GM18505 (cell line): ENCODE data around the gene FGD3.

ENCODE experiments used
- ATAC-seq: cut with Tn5 transposase; IDR thresholded peaks from one replicate; pipeline ENCODE4 v1.9.1; 2021; ENCODE audit not compliant: unreplicated experiment
- POLR2A ChIP-seq: IDR thresholded peaks from 4 replicates; pipeline ENCODE4 v1.6.1; 2011; ENCODE audit warnings: borderline replicate concordance; ENCODE audit not compliant: insufficient read depth, insufficient read length; ENCODE audit errors: extremely low read depth

FGD3 gene

DNA sequence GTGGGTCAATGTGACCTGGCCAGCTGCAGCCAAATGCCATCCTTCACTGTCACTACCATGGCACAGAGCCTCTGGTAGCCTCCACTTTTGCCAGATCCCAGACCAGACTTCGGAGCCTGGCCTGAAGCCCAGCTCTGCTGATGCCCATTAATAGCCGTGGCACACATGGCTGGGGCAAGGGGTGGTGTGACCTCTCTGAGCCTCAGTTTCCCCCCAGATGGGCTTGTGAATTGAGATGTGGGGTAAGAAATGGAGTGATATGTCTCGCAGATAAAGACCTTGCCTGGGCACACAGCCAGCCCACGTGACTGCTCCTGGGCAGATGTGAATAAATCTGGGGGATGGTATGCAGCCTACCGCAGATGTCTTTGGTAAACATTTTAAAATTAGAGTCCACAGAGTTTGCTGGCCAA lies 125.1 kb downstream of the FGD3 start:
- no peak for TF ChIP-seq POLR2A
- no peak for ATAC-seq

- ATAC-seq = no peak
- TF ChIP-seq POLR2A = no peak
Measured at GRCh38 chr9:93076101-93076791, 128.9 kb downstream of the FGD3 start.

- TF ChIP-seq POLR2A = no peak
- no peak for ATAC-seq
Measured at GRCh38 chr9:93076792-93077128, 129.4 kb downstream of the FGD3 start.

DNA sequence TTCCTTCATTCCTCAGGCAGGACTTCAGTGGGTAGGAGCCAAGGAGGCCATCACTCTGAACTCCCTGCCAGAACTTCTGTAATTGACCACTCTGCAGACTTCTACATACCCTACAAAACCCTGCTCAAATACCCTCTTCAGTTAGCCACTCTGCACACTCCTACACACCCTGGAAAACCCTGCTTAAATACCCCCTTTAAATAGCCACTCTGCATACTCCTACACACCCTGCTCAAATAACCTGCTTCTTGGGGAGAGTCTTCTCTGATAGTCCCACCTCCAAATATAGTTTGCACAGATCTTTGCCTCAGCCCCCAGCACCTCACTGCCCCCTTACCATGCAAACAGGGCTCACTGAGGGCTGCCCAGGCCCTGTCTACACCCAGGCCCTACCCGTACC lies 130.0 kb downstream of the FGD3 start:
- TF ChIP-seq POLR2A = no peak
- ATAC-seq = no peak

GRCh38 chr9:93077811-93078210 lies 130.5 kb downstream of the FGD3 start:
- no peak for ATAC-seq

DNA sequence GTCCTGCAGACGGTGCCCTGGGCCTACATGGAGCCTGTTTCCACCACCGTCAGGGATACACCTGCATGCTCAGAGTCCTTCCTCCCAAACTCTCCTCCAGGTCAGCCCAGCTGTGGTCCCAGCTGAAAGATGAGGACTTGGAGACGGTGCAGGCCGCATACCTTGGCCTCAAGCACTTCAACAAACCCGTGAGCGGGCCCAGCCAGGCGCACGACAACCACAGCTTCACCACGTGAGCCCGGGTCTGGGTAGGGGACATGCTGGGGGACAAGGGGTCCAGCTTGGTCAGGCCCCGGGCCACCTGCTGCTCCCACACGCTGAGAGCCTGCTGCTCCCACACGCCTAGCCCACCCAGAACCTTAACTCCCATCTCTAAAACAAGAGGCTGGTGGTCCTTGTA lies 132.0 kb downstream of the FGD3 start:
- no peak for ATAC-seq
- TF ChIP-seq POLR2A = no peak

More at GRCh38 chr9:93077811-93078210, 130.5 kb downstream of the FGD3 start:
- no peak for TF ChIP-seq POLR2A

DNA sequence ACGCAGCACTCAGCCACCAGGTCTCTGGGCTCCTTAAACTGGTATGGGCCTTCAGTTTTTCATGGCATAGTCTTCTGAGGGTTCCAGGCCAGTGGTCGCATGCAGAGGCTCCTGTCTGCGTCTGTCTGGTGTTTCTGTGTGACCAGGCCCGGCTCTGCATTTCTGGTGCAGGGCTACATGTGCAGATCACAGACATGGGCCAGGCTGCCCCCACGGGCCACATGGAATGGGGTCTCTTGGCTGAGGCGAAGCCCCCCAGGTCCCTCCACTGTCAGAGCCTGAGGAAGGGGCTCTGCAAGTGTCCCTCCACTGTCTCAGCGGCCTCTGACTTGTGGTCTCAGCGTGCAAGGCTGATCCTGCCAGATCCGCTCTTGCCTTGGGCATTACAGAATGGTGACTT lies 133.1 kb downstream of the FGD3 start:
- ATAC-seq = no peak
- no peak for TF ChIP-seq POLR2A

- no peak for ATAC-seq
- TF ChIP-seq POLR2A = no peak
Measured at GRCh38 chr9:93081081-93081529, 133.8 kb downstream of the FGD3 start.

GRCh38 chr9:93081931-93082330 lies 134.6 kb downstream of the FGD3 start:
- TF ChIP-seq POLR2A = no peak
- no peak for ATAC-seq

DNA sequence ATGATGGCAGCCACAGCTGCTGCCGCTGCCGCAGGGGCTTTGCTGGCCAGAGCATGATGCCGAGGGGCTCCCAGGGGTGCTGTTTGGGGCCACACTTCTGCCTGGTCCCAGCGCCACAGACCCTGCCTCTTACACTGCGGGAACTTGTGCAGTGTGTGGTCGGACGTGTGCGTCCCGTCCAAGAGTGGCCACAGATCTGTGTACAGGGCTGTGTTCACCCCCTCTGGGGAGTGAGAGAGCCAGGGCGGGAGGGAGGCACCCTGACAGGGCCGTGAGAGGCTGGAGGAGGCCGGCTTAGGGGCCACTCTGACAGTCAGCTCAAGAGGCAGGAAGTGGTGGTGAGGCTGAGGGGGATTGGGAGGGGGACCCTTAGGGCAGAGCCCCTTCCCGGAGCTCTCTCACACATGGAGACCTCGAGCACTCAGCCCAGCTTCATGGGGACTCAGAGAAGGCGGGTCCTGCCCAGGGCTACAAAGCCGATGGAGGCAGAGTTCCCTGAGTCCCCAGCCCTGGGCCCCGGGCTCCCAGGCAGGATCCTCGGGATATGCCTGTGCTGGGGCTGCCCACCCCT lies 135.6 kb downstream of the FGD3 start:
- no peak for ATAC-seq
- no peak for TF ChIP-seq POLR2A

- no peak for ATAC-seq
Measured at GRCh38 chr9:93083592-93084470, 136.5 kb downstream of the FGD3 start.

GRCh38 chr9:93084471-93084881 lies 137.2 kb downstream of the FGD3 start:
- ATAC-seq = no peak
- TF ChIP-seq POLR2A = no peak

More at GRCh38 chr9:93083592-93084470, 136.5 kb downstream of the FGD3 start:
- no peak for TF ChIP-seq POLR2A

GRCh38 chr9:93085676-93086075 lies 138.4 kb downstream of the FGD3 start:
- no peak for TF ChIP-seq POLR2A
- no peak for ATAC-seq
